ENCODE results near the gene CRISPLD2. TPM values are rescaled to one million over a fixed set of nuclear protein-coding genes. Genes with fewer than 3 reads are reported as not detected.

Gene CRISPLD2
- total RNA-seq, 3 donors from 2014 or later (not counting 1 experiment from before 2014, with no cell fraction given): 0.86 to 6.3 TPM; not detected in 1

- peaks cover 15% of the 10 kb centered on the region for H3K4me1 ChIP-seq (ENCODE audit: control insufficient read depth, insufficient read depth, low read length)
- peaks cover 0 to 5% of the 10 kb centered on the region in 2 donors for H3K4me1 Mint-ChIP-seq
- no peaks in the 10 kb centered on the region for H3K27me3 ChIP-seq (ENCODE audit: control insufficient read depth, insufficient read depth, low read length)
- no peak for DNase-seq
- no peaks in the 10 kb centered on the region for H3K36me3 Mint-ChIP-seq
- TF ChIP-seq, protein P1, sequence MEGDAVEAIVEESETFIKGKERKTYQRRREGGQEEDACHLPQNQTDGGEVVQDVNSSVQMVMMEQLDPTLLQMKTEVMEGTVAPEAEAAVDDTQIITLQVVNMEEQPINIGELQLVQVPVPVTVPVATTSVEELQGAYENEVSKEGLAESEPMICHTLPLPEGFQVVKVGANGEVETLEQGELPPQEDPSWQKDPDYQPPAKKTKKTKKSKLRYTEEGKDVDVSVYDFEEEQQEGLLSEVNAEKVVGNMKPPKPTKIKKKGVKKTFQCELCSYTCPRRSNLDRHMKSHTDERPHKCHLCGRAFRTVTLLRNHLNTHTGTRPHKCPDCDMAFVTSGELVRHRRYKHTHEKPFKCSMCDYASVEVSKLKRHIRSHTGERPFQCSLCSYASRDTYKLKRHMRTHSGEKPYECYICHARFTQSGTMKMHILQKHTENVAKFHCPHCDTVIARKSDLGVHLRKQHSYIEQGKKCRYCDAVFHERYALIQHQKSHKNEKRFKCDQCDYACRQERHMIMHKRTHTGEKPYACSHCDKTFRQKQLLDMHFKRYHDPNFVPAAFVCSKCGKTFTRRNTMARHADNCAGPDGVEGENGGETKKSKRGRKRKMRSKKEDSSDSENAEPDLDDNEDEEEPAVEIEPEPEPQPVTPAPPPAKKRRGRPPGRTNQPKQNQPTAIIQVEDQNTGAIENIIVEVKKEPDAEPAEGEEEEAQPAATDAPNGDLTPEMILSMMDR (IDR thresholded peaks at IDR 0.05): no peak
- no peak overlapping the region for H3K27ac ChIP-seq (ENCODE audit: low read length)
- H3K9me3 Mint-ChIP-seq: no peaks in the 10 kb centered on the region
- intact Hi-C loops (cut with micrococcal nuclease): no loop called here
- ATAC-seq: no peak
- no peaks in the 10 kb centered on the region for H3K9me3 ChIP-seq (ENCODE audit: control insufficient read depth, insufficient read depth, low read length)
- H3K27ac Mint-ChIP-seq: no peak overlapping the region
- H3K36me3 ChIP-seq (ENCODE audit: control insufficient read depth, insufficient read depth, low read length): no peaks in the 10 kb centered on the region
- H3K4me3 ChIP-seq (ENCODE audit: low read length): no peak overlapping the region
- no peak overlapping the region for H3K4me3 Mint-ChIP-seq
- H3K27me3 Mint-ChIP-seq (ENCODE audit: low read depth in 2 of 2): peaks cover 2 to 12% of the 10 kb centered on the region in 2 donors
- WGBS (ENCODE audit: insufficient coverage): 93% methylated on average over 7 of the region's 7 CpGs
Observed at GRCh38 chr16:84807776-84808175, 12.0 kb upstream of the CRISPLD2 start.

GRCh38 chr16:84808826-84809225 lies 11.0 kb upstream of the CRISPLD2 start:
- WGBS (ENCODE audit: insufficient coverage): 95% methylated on average over 7 of the region's 8 CpGs
- ATAC-seq (no peak), DNase-seq (no peak)
- H3K27ac Mint-ChIP-seq: no peak overlapping the region
- H3K4me3 Mint-ChIP-seq: no peak overlapping the region
- Histone ChIP-seq H3K27me3 (ENCODE audit: control insufficient read depth, insufficient read depth, low read length) (no peaks in the 10 kb centered on the region), H3K9me3 (ENCODE audit: control insufficient read depth, insufficient read depth, low read length) (no peaks in the 10 kb centered on the region), H3K4me3 (ENCODE audit: low read length) (no peak overlapping the region), H3K36me3 (ENCODE audit: control insufficient read depth, insufficient read depth, low read length) (no peaks in the 10 kb centered on the region), H3K4me1 (ENCODE audit: control insufficient read depth, insufficient read depth, low read length) (peaks cover 15% of the 10 kb centered on the region), H3K27ac (ENCODE audit: low read length) (no peak overlapping the region)
- H3K27me3 Mint-ChIP-seq (ENCODE audit: low read depth in 2 of 2): peaks cover 6 to 12% of the 10 kb centered on the region in 2 donors
- peaks cover 0 to 5% of the 10 kb centered on the region in 2 donors for H3K4me1 Mint-ChIP-seq
- intact Hi-C loops (cut with micrococcal nuclease): no loop called here
- no peaks in the 10 kb centered on the region for H3K36me3 Mint-ChIP-seq
- TF ChIP-seq, protein P1 (IDR thresholded peaks at IDR 0.05): no peak
- H3K9me3 Mint-ChIP-seq: no peaks in the 10 kb centered on the region

DNA sequence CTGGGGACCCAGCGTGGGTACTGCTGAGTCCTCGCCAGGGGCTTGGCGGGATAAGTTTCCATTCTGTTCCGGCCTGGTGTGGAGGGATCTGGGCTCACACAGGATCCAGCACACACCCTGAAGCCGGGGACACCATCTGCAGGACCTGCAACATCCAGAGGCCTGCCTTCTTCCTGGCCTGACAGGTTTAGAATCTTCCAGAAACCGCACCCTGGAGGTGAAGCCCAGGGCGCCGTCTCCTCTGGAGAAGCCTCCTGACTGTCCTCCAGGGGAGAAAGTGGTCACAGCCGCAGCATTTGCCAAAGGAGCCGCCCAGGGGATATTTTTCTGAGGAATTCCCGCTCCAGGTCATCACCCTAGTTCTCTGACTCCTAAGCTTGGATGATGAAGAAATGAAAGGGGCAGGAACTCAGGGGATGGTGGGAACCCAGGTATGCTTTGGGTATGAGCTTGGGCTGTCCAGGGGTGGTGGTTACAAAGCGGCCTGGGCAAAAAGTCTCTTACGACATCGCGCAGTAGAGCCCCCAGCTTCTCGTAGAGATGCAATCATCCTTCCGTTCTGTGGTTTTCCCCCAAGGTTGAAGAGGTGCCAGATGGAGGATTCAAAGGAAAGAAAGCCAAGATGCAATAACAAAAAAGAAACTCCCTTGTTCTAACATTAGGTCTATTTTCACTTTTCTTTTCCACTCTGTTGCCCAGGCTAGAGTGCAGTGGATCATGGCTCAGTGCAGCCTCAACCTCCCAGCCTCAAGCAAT lies 9.1 kb upstream of the CRISPLD2 start:
- H3K27me3 ChIP-seq (ENCODE audit: control insufficient read depth, insufficient read depth, low read length): no peaks in the 10 kb centered on the region
- H3K4me1 ChIP-seq (ENCODE audit: control insufficient read depth, insufficient read depth, low read length): peaks cover 15% of the 10 kb centered on the region
- Mint-ChIP-seq H3K4me1 (peaks cover 0 to 5% of the 10 kb centered on the region in 2 donors), H3K27me3 (ENCODE audit: low read depth in 2 of 2) (peaks cover 6 to 7% of the 10 kb centered on the region in 2 donors), H3K36me3 (no peaks in the 10 kb centered on the region), H3K27ac (no peak overlapping the region), H3K9me3 (no peaks in the 10 kb centered on the region), H3K4me3 (no peak overlapping the region)
- H3K9me3 ChIP-seq (ENCODE audit: control insufficient read depth, insufficient read depth, low read length): no peaks in the 10 kb centered on the region
- ATAC-seq (peak in 2 of 3 donors; percentile 20 to 55), DNase-seq (peak in 1 of 2 donors; percentile 56)
- no peak overlapping the region for H3K27ac ChIP-seq (ENCODE audit: low read length)
- WGBS (ENCODE audit: insufficient coverage): 59% methylated on average over 17 of the region's 17 CpGs
- intact Hi-C loops (cut with micrococcal nuclease): no loop called here
- no peaks in the 10 kb centered on the region for H3K36me3 ChIP-seq (ENCODE audit: control insufficient read depth, insufficient read depth, low read length)
- TF ChIP-seq, protein P1 (IDR thresholded peaks at IDR 0.05): no peak
- no peak overlapping the region for H3K4me3 ChIP-seq (ENCODE audit: low read length)

All from natural killer cell (primary cell).